PFSK-1 (cell line): ENCODE data around the gene SERPINA10.

Experiments used
- FOXP2 ChIP-seq: optimal IDR thresholded peaks from 2 replicates; pipeline ENCODE3; 2011; ENCODE audit warnings: borderline replicate concordance, control low read depth, inconsistent platforms; ENCODE audit not compliant: insufficient read depth; ENCODE audit errors: extremely low read length, extremely low read depth
- POLR2AphosphoS5 ChIP-seq: IDR thresholded peaks from 2 replicates; pipeline ENCODE4 v1.6.1; 2012; ENCODE audit warnings: low read depth, mild to moderate bottlenecking, control low read depth, low read length, moderate library complexity
- SIN3A ChIP-seq: IDR thresholded peaks from 2 replicates; pipeline ENCODE4 v1.6.1; 2012; ENCODE audit warnings: mild to moderate bottlenecking, low read length, moderate library complexity, borderline replicate concordance; ENCODE audit not compliant: insufficient read depth
- TAF1 ChIP-seq: IDR thresholded peaks from 2 replicates; pipeline ENCODE4 v1.6.1; 2012; ENCODE audit warnings: low read length, control low read depth, borderline replicate concordance; ENCODE audit not compliant: insufficient read depth
- TF ChIP-seq, protein P1 (sequence below), 2 experiments: IDR thresholded peaks; 2 replicates each; pipeline versions ENCODE4 v1.6.1 to v1.8.0; 2011 to 2012; ENCODE audit warnings: low read depth in 2 of 2, low read length in 2 of 2, control low read depth in 1 of 2, inconsistent platforms in 1 of 2, mild to moderate bottlenecking in 1 of 2, moderate library complexity in 1 of 2; ENCODE audit not compliant: insufficient read depth in 1 of 2

Gene SERPINA10

DNA sequence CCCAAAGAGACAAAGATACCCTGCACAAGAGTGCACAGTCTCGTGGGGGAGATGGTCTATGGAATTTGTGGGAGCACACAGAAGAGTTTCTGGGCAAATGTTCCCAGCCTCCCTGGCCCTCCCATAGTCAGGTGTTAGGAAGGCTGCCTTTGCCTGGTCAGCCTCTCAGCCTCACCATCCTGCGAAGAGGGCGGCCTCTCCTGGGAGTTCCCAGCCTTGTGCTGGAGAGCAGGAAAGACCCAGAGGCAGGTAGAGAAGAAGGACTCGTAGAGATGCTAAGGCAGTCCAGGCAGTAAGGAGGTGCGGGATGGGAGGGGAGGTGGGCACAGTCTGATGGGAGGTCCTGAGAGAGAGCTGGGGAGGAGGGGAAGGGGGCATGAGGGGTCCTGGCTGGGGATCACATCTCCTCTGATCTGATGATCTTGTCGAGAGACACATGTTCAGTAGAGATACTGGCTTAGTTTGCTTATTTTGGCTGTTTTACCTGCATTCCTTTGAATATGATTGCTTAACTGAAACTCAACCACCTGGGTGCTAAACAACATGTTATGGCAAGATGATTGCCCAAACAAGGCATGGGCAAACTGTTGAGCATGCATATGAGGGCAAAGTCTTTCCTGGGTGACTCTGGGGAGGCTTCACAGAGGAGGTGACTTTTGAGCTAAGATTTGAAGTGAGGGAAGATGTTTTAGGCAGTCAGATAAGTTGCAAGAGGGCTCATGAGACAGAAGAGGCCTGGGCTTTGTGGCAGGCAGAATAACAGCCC is 19.6 kb upstream of the SERPINA10 start:
- TF ChIP-seq, protein P1, sequence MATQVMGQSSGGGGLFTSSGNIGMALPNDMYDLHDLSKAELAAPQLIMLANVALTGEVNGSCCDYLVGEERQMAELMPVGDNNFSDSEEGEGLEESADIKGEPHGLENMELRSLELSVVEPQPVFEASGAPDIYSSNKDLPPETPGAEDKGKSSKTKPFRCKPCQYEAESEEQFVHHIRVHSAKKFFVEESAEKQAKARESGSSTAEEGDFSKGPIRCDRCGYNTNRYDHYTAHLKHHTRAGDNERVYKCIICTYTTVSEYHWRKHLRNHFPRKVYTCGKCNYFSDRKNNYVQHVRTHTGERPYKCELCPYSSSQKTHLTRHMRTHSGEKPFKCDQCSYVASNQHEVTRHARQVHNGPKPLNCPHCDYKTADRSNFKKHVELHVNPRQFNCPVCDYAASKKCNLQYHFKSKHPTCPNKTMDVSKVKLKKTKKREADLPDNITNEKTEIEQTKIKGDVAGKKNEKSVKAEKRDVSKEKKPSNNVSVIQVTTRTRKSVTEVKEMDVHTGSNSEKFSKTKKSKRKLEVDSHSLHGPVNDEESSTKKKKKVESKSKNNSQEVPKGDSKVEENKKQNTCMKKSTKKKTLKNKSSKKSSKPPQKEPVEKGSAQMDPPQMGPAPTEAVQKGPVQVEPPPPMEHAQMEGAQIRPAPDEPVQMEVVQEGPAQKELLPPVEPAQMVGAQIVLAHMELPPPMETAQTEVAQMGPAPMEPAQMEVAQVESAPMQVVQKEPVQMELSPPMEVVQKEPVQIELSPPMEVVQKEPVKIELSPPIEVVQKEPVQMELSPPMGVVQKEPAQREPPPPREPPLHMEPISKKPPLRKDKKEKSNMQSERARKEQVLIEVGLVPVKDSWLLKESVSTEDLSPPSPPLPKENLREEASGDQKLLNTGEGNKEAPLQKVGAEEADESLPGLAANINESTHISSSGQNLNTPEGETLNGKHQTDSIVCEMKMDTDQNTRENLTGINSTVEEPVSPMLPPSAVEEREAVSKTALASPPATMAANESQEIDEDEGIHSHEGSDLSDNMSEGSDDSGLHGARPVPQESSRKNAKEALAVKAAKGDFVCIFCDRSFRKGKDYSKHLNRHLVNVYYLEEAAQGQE (IDR thresholded peaks at IDR 0.05; ENCODE audit: insufficient read depth in 1 of 2, low read depth in 2 of 2, low read length in 2 of 2): no peak
- no peak for TF ChIP-seq SIN3A

DNA sequence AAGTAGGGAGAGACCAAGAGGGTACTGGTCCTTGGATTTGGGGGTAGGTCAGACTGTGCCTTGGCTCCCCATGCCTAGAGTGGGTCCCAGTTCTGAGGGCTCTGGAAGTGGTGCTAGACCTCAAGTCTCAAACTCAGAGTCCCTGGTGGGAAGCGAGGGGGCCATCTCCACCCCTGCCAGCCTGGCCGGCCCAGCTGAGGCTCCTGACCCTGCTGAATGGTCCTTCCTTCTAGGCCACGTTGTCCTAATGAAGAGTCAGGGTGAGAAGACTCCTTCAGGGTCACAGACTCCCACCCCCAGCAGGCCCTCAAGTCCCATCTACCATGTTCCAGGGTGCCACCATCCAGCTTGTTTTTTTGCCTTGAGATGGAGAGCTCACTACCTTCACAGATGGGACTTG is 17.2 kb upstream of the SERPINA10 start:
- no peak for TF ChIP-seq TAF1
- TF ChIP-seq FOXP2: no peak
- no peak for TF ChIP-seq POLR2AphosphoS5
- TF ChIP-seq SIN3A: no peak
- TF ChIP-seq, protein P1 (IDR thresholded peaks at IDR 0.05; ENCODE audit: insufficient read depth in 1 of 2, low read depth in 2 of 2, low read length in 2 of 2): no peak

DNA sequence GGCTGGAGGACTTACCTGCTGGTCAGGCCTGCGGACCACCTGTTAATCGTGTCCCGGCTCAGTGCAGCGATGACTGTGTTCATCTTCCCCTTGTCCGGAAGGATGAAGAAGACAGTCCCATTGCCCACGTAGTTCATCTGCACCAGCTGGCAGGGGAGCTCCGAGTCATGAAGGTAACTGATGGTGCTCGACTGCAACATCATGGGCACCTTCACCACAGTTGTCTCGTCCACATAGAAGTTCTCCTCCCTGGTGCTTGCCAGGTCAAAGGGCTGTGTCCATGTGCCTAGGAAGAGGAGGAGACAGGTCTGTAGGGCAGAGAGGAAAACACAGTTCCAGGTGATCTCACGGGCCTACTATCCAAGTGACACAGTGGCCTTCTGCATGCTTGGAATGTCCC is 16.7 kb upstream of the SERPINA10 start:
- TF ChIP-seq, protein P1 (IDR thresholded peaks at IDR 0.05; ENCODE audit: insufficient read depth in 1 of 2, low read depth in 2 of 2, low read length in 2 of 2): no peak

DNA sequence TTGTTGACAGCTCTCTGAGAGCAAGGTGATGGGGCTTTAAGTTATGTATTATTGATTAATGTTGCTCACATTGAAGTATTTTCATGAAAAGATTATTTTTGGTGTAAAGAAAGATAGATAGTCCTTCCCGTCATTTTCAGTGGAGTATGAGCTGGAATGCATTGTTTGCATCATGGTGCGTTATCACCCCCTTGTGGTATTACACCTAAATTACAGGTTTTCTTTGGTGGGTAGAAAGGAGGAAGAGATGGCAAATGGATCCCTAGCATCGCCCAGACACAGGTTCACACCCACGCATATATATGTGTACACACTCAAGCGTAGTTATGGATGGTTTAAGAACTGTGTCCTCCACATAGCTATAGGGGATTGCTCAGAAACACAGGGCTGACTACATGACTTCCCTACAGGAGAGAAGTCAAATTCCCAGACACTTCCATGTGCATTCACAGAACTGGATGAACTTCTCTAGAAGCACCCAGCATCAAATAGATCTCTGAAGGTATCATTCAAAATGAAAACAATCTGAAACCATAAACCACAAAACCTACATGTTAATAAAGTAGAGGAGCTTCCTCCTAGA is 14.4 kb upstream of the SERPINA10 start:
- TF ChIP-seq SIN3A: no peak
- no peak for TF ChIP-seq POLR2AphosphoS5
- no peak for TF ChIP-seq TAF1
- TF ChIP-seq, protein P1 (IDR thresholded peaks at IDR 0.05; ENCODE audit: insufficient read depth in 1 of 2, low read depth in 2 of 2, low read length in 2 of 2): no peak
- TF ChIP-seq FOXP2: no peak
